GM19463 (cell line): ENCODE data around the gene RAC3.

Experiments used
- ATAC-seq: cut with Tn5 transposase; IDR thresholded peaks from one replicate; pipeline ENCODE4 v1.9.1; 2021; ENCODE audit warnings: mild to moderate bottlenecking, moderate library complexity; ENCODE audit not compliant: unreplicated experiment

The RAC3 gene

DNA sequence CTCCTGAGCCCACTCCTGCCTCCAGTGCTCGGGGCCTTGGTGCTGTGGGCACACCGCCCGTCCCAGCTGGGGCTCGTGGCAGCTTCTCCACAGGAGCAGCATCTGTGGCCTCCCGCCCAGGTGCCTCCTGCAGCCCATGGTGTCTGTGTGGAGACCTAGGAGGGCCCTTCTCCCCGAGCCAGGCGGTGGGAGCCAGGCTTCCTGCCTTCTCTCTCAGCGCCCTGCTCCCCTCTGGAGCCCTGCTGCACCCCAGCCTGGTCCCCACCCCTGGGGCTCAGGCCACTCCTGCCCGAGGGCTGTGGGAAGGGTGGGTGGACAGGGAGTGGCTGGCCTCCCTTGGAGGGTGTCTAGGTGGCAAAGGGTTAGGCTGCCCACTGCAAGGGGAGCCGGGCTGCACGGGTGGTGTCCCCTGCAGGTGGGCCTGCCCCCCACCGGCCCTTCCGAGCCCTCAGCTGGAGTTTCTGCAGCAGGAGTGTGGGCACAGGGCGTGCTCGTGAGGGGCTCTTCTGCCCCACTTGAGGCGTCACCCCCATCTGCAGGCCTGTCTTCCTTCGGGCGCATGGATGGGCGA lies 19.8 kb upstream of the RAC3 start:
- ATAC-seq = no peak

DNA sequence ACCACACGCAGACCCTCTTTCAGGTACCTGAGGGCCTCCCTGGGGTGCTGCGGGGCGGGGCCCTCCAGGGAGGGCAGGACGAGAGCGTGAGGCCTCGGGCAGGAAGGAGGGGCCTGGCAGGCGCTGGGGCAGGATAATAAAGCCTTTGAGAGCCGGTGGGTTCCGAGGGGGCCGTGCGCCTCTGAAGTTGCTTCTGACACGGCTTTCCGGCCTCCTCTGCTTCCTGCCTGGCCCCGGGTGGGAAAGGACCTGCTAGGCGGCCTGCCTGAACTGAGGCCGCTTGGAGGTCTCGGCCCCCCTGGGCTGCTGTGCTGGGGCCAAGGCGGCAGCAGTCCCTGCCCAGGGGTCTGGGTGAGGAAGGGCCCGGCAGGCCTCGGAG lies 19.2 kb upstream of the RAC3 start:
- no peak for ATAC-seq

DNA sequence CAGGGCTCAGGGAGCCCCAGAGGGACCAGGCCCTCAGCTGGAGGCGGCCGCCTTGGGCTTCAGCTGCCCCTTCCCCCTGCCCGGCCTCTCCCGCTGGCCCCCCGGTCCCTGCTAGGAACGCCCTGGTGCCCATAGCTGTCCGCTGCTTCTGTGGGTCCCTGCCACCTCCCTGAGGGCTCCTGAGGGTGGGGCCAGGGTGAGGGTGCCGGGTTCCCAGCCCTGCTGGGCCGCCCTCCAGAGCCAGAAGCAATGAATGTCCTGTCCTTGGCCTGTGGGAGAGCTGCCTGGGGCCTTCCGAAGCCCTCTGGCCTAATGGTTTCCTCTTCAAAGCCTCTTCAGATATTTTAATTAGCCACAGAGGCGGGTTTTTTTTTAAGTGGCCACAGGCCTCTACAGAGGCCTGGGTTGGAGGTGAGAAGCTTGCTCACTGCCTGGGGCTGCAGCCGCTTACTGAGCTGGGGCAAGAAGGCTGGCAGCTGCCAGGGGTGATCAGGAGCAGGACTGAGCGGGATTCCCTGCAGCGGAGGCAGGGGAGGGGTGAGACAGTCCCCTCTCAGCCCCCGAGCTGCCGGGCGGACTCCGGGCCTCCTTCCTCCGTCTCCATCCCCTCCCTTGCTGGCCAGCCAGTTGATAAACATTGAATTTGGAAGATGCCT lies 18.7 kb upstream of the RAC3 start:
- ATAC-seq = no peak

DNA sequence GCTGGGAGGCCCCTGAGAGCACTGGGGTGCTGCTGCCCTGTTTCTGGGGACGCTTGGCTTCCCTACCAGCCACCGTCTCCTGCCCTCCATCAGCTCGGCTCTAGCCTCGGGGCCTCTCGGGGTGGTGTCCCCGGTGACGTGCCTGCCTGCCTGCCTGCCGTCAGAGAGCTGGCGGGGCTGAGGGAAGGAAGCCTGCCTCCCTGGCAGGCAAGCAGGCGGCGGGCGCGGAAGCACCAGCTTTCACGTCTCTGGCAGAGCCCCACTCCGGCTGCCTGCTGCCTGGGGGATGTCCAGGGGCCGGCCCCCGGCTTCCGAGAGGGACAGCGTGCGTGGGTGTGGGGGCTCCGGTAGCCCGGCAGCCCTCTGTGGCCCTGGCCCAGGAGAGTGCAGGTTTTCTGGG lies 18.1 kb upstream of the RAC3 start:
- ATAC-seq = no peak

DNA sequence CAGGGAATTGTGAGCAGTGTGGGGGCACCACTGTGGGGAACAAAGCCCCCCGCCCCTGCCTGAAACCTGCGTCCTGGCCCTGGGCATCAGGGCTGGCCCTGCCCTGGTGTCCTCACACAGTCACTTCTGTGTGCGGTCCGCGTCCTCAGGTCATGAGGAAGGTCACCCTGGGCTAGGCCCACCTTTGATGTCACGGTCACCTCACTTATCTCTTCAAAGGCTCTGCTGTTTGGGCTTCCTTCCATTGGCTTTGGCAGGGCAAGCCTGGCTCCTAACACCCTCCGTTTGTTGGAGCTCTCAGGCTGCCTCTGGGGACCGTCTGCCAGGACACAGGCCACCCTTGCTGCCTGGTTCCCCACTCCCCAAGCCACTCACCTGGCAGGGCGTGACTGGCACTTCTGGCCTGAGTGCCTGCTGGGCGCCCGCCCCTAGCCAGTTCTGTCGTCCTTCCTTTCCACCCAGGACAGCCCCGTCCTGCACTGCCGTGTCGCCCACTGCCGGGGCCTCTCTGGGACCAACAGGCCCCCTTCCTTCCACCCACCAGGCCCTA lies 17.6 kb upstream of the RAC3 start:
- no peak for ATAC-seq

DNA sequence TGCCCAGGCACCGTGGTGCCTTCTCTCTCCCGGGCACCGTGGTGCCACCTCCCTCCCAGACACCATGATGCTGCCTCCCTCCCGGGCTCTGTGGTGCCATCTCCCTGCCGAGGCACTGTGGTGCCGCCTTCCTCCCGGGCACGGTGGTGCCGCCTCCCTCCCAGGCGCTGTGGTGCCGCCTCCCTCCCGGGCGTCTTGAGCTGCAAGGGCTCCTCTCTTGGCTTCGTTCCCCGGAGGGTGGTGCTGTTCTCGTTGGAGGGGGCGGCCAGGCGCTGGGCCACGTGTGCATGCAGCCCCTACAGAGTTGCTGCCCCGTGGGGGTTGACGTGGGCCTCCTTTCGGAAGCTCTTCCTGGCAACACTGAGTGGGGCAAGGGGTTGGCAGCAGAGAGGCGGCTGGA lies 17.0 kb upstream of the RAC3 start:
- no peak for ATAC-seq

DNA sequence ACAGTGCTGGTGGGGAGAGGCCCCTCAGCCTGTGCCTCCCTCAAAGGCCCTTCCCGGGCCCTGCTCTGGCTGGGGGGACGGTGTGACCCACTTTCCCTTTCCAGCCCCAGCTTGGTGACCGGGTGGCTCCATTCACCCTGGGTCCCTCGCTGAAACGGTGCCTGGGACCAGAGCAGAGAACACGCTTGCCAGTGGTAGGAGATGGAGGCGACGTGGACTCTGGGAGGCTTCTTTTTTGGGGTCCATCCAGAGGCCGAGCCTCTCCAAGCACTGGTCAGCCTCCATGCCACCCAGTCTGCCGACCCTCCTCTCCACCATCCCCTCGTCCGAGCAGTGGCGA lies 16.5 kb upstream of the RAC3 start:
- no peak for ATAC-seq

DNA sequence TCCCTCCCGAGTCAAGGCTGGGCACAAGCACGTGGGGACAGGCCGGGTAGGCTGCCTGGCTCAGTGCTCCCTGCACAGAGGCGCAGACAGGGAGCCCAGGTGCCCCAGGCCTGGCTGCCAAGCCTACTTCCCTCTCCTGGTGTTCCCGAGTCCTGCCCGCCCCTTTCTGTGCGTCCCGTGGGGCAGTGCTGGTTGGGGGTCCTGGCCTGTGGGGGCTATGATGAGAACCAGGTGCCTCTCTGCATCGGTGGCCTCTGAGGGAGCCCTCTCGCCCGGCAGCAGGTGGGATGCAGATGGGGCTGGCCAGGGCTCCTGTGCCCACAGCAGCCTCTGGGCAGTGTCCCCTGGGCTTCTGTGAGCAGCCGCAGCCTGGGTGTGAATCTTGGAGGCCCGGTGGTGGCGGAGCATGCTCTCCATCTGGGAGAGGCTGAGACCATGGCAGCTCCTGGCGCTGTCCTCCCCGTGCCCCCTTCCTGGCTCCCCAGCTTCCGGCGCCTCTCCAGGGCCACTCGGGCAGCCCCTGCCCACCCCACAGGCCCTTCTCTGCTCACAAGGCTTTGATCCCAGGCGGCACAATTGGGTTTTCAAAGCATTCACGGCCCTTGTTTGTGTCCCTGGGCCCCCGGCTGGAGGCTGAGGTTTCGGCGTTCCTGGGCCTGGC lies 16.0 kb upstream of the RAC3 start:
- no peak for ATAC-seq

DNA sequence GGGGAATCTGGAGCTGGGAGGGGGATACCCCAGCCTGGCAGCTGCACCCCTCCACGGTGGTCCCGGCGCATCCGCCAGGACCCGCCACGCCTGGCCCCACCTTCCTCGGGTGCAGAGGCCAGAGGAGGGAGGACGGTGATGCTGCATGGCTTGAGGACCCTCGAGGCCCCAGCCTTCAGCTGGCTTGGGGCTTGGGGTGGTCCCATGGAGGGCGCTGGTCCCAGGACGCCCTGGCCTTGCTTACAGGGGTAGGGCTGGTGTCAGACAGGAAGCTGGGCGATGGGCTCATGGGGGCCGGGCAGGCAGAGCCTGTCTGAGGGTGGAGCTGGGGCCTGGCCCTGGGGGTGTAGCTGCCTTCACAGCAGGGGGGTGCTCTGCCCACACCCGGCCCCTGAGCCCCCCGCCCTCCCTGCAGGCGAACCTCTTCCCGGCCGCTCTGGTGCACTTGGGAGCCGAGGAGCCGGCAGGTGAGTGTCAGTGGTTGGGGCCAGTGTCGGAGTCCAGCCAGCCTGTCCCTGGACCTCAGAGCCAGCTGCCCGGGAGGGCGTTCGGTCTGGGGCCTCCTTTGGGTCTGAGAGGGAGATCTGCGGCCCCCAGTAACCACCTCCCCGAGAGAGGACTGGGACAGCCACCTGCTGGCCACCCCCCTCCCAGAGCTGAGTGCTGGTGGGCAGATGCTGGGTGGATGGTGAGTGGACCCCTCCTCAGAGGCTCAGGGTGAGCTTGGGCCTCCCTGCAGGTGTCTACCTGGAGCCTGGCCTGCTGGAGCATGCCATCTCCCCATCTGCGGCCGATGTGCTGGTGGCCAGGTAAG lies 15.2 kb upstream of the RAC3 start:
- ATAC-seq = no peak

DNA sequence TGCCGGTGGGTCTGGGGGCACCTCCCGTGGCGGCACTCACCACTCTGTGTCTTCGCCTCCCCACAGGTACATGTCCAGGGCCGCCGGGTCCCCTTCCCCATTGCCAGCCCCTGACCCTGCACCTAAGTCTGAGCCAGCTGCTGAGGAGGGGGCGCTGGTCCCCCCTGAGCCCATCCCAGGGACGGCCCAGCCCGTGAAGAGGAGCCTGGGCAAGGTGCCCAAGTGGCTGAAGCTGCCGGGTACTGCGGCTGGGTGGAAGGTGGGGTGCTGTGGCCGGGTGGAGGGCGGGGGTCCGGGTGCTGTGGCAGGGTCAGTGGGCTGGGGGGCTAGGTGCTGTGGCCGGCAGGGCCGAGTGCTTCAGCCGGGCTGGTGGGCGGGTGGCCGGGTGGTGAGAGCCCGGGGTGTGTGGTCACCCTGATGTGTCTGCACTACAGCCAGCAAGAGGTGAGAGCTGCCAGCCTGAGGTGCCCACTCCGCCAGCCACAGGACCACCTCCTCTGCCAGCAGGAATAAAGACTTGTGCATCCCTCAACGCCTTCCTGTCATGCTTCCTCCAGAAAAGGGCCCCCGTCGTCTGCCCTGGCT lies 14.5 kb upstream of the RAC3 start:
- ATAC-seq = no peak

DNA sequence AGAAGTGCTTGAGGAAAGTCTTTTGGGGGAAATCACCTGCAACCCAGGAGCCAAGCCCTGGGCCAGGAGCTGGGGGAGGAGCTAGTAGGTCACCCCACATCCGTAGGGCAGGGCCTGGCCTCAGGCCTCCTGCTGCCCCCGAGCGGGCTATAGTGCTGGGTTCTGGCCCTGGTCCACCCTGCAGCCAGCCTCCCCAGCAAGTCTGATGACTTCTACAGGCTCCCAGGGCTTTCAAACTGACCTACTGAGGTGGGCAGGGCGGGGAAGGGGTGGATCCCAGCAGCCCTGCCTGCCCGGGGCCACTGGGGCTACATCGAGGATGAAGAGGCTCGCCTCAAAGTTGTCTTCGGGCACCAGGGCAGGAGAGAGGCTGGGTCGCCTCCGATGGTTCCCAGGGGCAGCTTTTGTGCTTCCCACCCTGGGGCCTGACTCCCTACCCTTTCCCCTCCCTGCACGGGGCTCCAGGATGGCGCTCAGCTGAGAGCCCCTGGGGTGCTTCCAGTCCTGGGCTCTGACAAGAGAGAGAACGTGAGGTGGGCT lies 13.8 kb upstream of the RAC3 start:
- no peak for ATAC-seq

DNA sequence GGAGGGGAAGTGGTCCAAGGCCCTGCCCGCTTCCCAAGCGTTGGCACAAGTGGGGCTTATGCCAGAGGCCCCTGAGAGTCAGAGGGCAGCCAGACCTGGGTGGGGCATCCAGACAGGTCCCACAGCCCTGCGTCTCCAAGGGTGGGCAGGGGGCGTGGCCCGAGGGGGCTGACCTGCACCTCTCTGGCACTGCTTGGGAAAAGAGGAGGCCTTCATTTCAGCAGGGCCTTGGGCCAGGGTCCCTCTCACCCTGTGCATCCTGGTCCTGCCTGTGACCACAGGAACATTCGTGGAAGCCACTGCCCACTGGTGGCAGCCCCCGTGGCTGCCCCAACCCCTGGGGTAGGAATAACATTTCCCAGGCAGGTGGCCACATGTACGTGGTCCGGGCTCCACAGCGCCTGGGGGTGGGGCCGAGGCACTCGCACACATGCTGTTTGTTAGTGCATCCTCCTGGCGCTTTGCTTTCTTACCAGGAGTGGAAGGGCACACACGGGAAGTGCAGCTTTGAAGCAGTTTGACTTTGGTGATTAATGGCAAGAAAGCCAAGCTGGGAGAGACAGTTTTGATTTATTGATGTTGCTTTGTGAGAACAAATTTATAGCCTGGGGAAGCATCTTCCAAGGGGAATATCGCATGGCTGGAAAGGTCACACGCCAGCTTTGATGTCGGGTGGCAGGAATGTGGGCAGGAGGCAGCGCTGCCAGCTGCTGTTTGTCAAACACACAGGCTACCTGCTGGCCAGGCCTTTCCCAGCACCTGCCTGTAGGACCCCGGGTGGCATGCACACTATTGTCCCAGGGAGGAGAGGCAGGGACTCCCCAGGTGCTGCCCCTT lies 13.1 kb upstream of the RAC3 start:
- no peak for ATAC-seq

DNA sequence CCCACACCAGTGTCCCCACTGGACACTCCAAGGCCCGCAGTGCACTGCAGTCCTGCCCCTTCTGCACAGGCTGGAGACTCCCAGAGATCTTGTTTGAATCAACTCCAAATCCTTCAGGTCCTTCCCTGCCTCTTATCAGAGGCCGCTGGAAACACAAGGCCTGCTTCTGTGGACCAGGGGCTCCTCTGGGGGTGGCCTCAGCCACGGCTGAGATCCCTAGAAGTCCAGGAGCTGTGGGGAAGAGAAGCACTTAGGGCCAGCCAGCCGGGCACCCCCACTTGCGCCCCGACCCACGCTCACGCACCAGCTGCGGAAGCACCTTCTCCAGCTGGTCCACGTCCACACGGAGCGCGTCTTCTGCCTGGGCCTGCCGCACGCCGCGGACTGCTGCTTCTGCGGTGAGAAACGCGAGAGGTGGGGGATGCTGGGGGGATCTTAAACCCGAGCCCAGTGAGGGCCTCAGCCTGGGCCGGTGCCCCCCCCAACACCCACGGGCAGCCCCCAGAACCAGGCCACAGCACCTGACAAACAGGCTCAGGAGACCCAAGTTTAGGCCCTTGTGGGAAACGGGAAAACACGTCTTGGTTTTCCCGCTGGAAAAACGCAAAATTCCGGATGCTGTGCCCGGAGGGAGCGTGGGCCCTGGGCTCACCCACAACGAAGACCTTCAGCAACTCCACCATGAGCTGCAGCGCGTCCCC lies 12.3 kb upstream of the RAC3 start:
- no peak for ATAC-seq

DNA sequence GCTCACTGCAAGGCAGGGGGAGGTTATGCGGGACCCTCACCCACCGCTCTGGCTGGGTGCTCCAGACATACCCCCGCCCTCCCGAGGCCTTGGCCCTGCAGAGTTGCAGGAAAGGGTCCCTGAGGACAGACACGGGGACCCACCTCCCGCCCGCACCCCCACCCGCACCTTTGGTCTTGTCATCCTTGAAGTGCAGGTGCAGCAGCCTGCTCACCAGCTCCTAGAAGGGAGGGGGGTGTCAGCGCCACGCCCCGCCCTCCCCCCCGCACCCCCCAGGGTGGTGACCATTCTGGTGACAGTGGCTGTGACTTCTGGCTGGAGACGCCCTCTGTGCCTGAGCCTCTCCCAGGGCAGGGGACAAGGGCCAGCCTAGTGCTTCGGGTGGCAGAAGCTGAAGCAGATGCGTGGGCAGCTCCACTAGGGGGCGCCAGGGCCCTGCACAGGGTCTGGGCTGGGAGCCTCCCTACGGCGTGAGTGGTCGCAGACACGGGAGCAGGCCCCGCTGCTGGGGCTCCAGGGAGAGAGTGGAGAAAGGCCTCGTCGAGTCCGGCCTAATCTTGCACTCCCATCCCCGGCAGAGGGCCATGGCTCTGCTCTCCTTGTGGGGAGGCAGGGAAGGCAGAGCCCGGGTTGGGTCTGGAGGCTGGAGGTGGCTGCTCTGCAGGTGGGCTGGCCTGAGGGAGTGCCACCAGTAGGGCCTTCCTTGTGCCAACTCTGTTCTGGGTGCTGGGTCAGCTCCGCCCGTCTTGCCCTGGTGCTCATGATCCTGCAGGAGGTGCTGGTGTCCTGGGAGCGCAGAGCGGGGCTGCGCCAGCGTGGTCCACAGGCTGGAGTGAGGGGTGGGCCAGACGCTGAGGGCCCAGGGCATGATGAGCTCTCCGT lies 11.5 kb upstream of the RAC3 start:
- no peak for ATAC-seq

DNA sequence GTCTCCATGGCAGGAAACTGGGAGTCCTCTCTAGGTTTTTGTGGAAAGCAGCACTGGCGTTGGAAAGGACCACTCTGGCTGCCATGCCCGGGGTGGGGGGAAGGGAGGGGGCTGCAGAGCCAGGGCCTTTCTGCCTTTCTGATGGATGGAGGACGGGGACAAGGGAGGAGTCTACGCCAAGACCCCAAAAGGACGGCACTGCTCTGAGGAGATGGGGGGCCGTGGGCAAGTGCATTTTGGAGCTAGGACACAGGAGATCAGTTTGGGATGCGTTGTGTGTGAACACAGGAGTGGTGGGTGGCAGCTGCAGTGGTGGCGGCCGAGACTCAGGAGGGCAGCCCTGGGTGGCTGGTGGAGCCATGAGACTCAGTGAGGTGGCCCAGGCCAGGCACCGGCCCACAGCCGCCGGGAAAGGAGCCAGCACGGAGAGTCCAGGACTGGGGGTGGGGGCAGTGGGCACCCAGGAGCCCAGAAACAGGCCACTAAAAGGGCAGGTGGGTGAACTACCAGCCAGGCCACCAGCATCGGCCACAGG lies 10.8 kb upstream of the RAC3 start:
- no peak for ATAC-seq

DNA sequence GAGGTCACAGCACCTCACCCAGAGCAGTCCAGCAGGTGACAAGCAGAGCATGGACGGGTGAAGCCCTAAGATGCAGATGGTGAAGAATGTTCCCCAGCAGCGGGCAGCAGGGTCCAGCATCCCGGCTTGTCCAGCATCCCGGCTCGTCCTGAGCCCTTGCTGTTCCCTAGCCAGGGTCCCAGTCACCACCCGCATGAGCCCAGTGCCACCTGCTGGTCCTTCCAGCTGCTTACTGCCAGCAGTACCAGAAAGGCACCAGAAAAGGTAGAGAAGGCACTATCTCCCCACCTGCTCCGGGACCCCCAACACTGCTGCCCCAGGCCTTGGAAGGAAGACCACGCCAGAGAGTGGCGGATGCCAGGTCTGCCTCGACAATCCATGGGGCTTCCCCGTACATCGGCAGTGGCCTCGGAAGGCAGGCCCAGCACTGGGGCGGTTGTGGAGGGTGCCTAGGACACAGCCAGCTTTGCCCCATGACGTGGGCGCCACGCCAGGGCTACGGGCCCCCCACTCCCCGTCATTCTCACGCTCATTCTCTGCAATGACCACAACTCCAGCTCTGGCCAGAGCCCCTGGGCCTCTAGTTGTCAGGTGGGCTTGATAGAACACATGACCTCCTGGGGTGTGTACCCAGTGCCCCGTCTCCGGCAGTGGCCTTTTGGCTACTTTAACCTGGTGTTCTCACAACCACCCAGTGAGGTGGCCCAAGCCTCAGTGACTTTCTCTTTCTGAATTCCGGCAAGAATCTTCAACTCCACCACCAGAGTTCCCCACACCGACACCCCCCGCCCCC lies 10.2 kb upstream of the RAC3 start:
- no peak for ATAC-seq

DNA sequence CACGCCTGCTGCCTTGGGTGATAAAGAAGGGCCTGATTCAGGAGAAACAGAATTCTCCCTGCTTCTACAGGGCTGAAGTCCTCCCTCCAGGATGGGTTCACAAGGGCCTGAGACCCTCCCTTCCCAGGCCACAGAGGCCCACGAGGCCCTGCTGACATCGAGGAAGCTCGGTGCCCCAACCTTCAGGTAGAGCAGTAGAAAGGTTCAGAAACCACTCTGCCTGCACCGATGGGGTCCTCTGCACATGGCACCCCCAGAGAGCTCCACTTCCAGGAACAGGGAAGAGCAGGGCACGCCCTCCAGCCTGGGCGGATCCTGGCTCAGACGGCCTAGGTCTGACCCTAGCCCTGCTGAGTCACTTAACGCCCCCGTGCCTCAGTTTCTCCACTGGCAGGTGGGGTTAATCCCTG lies 9.6 kb upstream of the RAC3 start:
- no peak for ATAC-seq
